SK-N-SH treated with all-trans-retinoic acid at 6 μM for 48 hours (cell line): ENCODE measurements around the gene CYP26A1.

ENCODE experiments used
- ARNTL ChIP-seq: fragments of 450-650 bp; formaldehyde crosslinking; IDR thresholded peaks from 2 replicates; pipeline ENCODE4 v1.5.0; 2020; ENCODE audit warnings: low read depth, mild to moderate bottlenecking, moderate library complexity, borderline replicate concordance
- BACH2 ChIP-seq: fragments of 250-450 bp; sonication (Bioruptor Pico); IDR thresholded peaks from 2 replicates; pipeline ENCODE4 v1.9.0; 2021; ENCODE audit warnings: mild to moderate bottlenecking, borderline replicate concordance
- CSDC2 ChIP-seq: fragments of 250-450 bp; sonication (Bioruptor Pico); IDR thresholded peaks from 2 replicates; pipeline ENCODE4 v1.5.0; 2020; ENCODE audit warnings: mild to moderate bottlenecking, moderate library complexity
- GLIS3 ChIP-seq: fragments of 250-450 bp; sonication (Bioruptor Pico); IDR thresholded peaks from 2 replicates; pipeline ENCODE4 v1.5.0; 2020; ENCODE audit warnings: mild to moderate bottlenecking, moderate library complexity
- OSR1 ChIP-seq: fragments of 250-450 bp; sonication (Bioruptor Pico); IDR thresholded peaks from 2 replicates; pipeline ENCODE4 v1.8.0; 2022; ENCODE audit warnings: moderate library complexity, mild to moderate bottlenecking, inconsistent platforms
- PPARA ChIP-seq: fragments of 250-450 bp; sonication (Bioruptor Pico); IDR thresholded peaks from 2 replicates; pipeline ENCODE4 v1.5.0; 2020; ENCODE audit warnings: mild to moderate bottlenecking, borderline replicate concordance
- TCF4 ChIP-seq: fragments of 250-450 bp; sonication (Bioruptor Pico); IDR thresholded peaks from 2 replicates; pipeline ENCODE4 v1.8.0; 2021; ENCODE audit warnings: mild to moderate bottlenecking, moderate library complexity, borderline replicate concordance
- ZFP3 ChIP-seq: fragments of 250-450 bp; sonication (Bioruptor Pico); IDR thresholded peaks from 2 replicates; pipeline ENCODE4 v1.5.0; 2020; ENCODE audit warnings: mild to moderate bottlenecking, moderate library complexity
- ZFP30 ChIP-seq: fragments of 450-650 bp; formaldehyde crosslinking; IDR thresholded peaks from 2 replicates; pipeline ENCODE4 v1.5.0; 2022; ENCODE audit warnings: mild to moderate bottlenecking, moderate library complexity
- ZNF565 ChIP-seq: fragments of 450-650 bp; formaldehyde crosslinking; conservative IDR thresholded peaks from 2 replicates; pipeline ENCODE4 v1.5.0; 2020; ENCODE audit warnings: low read depth, mild to moderate bottlenecking, moderate library complexity
- TF ChIP-seq, protein P1 (sequence below): fragments of 250-450 bp; sonication (Bioruptor Pico); IDR thresholded peaks from 2 replicates; pipeline ENCODE4 v1.8.0; 2021; ENCODE audit warnings: low read depth, mild to moderate bottlenecking, moderate library complexity, borderline replicate concordance
- TF ChIP-seq, protein P2 (sequence below): fragments of 250-450 bp; sonication (Bioruptor Pico); IDR thresholded peaks from 2 replicates; pipeline ENCODE4 v1.5.1; 2020; ENCODE audit warnings: low read depth, mild to moderate bottlenecking, moderate library complexity
- TF ChIP-seq, protein P3 (sequence below): fragments of 250-450 bp; sonication (Bioruptor Pico); IDR thresholded peaks from 2 replicates; pipeline ENCODE4 v1.8.0; 2020; ENCODE audit warnings: mild to moderate bottlenecking, moderate library complexity, borderline replicate concordance
- TF ChIP-seq, protein P4 (sequence below): fragments of 250-450 bp; sonication (Bioruptor Pico); IDR thresholded peaks from 2 replicates; pipeline ENCODE4 v1.5.0; 2020; ENCODE audit warnings: mild to moderate bottlenecking, moderate library complexity

DNA sequence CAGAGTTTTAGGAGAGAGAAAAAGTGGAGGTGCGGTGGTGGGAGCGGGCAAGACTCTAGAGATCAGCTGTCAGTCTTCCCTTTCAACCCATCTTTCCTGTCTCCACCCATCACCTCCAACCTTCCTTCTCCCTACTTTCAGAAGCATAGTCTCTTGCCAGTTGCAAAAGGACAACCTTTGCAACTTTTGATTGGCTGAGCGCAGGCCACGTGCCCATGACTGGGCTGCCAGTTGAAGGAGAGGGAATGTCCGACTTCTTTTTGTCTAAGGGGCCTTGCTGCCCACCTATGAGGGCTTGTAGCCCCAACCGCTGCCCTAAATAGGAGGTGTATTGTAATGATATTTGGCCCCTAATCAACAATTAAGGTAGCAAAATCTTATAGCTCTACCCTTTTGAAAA lies 12.6 kb downstream of the CYP26A1 start:
- TF ChIP-seq, protein P1, sequence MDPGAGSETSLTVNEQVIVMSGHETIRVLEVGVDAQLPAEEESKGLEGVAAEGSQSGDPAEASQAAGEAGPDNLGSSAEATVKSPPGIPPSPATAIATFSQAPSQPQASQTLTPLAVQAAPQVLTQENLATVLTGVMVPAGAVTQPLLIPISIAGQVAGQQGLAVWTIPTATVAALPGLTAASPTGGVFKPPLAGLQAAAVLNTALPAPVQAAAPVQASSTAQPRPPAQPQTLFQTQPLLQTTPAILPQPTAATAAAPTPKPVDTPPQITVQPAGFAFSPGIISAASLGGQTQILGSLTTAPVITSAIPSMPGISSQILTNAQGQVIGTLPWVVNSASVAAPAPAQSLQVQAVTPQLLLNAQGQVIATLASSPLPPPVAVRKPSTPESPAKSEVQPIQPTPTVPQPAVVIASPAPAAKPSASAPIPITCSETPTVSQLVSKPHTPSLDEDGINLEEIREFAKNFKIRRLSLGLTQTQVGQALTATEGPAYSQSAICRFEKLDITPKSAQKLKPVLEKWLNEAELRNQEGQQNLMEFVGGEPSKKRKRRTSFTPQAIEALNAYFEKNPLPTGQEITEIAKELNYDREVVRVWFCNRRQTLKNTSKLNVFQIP, result no peak
- TF ChIP-seq, protein P2, sequence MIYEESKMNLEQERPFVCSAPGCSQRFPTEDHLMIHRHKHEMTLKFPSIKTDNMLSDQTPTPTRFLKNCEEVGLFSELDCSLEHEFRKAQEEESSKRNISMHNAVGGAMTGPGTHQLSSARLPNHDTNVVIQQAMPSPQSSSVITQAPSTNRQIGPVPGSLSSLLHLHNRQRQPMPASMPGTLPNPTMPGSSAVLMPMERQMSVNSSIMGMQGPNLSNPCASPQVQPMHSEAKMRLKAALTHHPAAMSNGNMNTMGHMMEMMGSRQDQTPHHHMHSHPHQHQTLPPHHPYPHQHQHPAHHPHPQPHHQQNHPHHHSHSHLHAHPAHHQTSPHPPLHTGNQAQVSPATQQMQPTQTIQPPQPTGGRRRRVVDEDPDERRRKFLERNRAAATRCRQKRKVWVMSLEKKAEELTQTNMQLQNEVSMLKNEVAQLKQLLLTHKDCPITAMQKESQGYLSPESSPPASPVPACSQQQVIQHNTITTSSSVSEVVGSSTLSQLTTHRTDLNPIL (CRISPR knock-in tag), result no peak
- TF ChIP-seq GLIS3 (no peak), ZFP30 (no peak), TCF4 (no peak), BACH2 (CRISPR knock-in tag) (no peak), ARNTL (no peak), PPARA (no peak), OSR1 (no peak), CSDC2 (no peak), ZNF565 (CRISPR knock-in tag) (no peak), ZFP3 (CRISPR knock-in tag) (no peak)
- TF ChIP-seq, protein P3, sequence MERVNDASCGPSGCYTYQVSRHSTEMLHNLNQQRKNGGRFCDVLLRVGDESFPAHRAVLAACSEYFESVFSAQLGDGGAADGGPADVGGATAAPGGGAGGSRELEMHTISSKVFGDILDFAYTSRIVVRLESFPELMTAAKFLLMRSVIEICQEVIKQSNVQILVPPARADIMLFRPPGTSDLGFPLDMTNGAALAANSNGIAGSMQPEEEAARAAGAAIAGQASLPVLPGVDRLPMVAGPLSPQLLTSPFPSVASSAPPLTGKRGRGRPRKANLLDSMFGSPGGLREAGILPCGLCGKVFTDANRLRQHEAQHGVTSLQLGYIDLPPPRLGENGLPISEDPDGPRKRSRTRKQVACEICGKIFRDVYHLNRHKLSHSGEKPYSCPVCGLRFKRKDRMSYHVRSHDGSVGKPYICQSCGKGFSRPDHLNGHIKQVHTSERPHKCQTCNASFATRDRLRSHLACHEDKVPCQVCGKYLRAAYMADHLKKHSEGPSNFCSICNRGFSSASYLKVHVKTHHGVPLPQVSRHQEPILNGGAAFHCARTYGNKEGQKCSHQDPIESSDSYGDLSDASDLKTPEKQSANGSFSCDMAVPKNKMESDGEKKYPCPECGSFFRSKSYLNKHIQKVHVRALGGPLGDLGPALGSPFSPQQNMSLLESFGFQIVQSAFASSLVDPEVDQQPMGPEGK (CRISPR knock-in tag), result no peak
- TF ChIP-seq, protein P4, sequence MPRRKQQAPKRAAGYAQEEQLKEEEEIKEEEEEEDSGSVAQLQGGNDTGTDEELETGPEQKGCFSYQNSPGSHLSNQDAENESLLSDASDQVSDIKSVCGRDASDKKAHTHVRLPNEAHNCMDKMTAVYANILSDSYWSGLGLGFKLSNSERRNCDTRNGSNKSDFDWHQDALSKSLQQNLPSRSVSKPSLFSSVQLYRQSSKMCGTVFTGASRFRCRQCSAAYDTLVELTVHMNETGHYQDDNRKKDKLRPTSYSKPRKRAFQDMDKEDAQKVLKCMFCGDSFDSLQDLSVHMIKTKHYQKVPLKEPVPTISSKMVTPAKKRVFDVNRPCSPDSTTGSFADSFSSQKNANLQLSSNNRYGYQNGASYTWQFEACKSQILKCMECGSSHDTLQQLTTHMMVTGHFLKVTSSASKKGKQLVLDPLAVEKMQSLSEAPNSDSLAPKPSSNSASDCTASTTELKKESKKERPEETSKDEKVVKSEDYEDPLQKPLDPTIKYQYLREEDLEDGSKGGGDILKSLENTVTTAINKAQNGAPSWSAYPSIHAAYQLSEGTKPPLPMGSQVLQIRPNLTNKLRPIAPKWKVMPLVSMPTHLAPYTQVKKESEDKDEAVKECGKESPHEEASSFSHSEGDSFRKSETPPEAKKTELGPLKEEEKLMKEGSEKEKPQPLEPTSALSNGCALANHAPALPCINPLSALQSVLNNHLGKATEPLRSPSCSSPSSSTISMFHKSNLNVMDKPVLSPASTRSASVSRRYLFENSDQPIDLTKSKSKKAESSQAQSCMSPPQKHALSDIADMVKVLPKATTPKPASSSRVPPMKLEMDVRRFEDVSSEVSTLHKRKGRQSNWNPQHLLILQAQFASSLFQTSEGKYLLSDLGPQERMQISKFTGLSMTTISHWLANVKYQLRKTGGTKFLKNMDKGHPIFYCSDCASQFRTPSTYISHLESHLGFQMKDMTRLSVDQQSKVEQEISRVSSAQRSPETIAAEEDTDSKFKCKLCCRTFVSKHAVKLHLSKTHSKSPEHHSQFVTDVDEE (CRISPR knock-in tag), result no peak
